Superior temporal gyrus (tissue), 1 donor: ENCODE measurements around the gene NSRP1.
"Not testable (repeated sequence)": the region's sequence is repeated elsewhere in the genome, so short reads cannot be mapped to it uniquely, and the experiment has no call there.

ENCODE experiments used
- DNase-seq: peaks from one replicate; pipeline ENCODE4 v3.0.0-alpha.2; 2016; ENCODE audit errors: extremely low spot score

Gene NSRP1

GRCh38 chr17:30116661-30117551 lies at the start of gene NSRP1:
Gene NSRP1, plus strand, starts transcription at chr17:30116816. Its CDS starts 28 bp downstream, at chr17:30116844.
- peak; percentile 94 for DNase-seq

- no peak for DNase-seq
These were observed 48.2 kb upstream of the NSRP1 start for GRCh38 chr17:30068465-30068864.

GRCh38 chr17:30074254-30074653 lies 42.4 kb upstream of the NSRP1 start:
- DNase-seq, result no peak

GRCh38 chr17:30074730-30075129 lies 41.9 kb upstream of the NSRP1 start:
- no peak for DNase-seq

- no peak for DNase-seq
These were observed 33.8 kb upstream of the NSRP1 start for GRCh38 chr17:30082773-30083172.

- DNase-seq, result no peak
These were observed 31.8 kb upstream of the NSRP1 start for GRCh38 chr17:30084788-30085187.

- no peak for DNase-seq
These were observed 29.7 kb upstream of the NSRP1 start for GRCh38 chr17:30086896-30087295.

- not testable (repeated sequence) for DNase-seq
These were observed 29.2 kb upstream of the NSRP1 start for GRCh38 chr17:30087431-30087830.

- no peak for DNase-seq
These were observed 25.4 kb upstream of the NSRP1 start for GRCh38 chr17:30091121-30091670.

- no peak for DNase-seq
These were observed 24.8 kb upstream of the NSRP1 start for GRCh38 chr17:30091771-30092170.

GRCh38 chr17:30092886-30093285 lies 23.7 kb upstream of the NSRP1 start:
- DNase-seq, result no peak

- peak; percentile 90 for DNase-seq
These were observed 23.0 kb upstream of the NSRP1 start for GRCh38 chr17:30093463-30094147.

- peak; percentile 73 for DNase-seq
These were observed 20.9 kb upstream of the NSRP1 start for GRCh38 chr17:30095507-30096244.

GRCh38 chr17:30101686-30102390 lies 14.8 kb upstream of the NSRP1 start:
- no peak for DNase-seq

- no peak for DNase-seq
These were observed 12.7 kb upstream of the NSRP1 start for GRCh38 chr17:30103921-30104320.

- peak; percentile 92 for DNase-seq
These were observed 11.9 kb upstream of the NSRP1 start for GRCh38 chr17:30104575-30105339.

- no peak for DNase-seq
These were observed 3.8 kb upstream of the NSRP1 start for GRCh38 chr17:30112794-30113193.

GRCh38 chr17:30113213-30113612 lies 3.4 kb upstream of the NSRP1 start:
- no peak for DNase-seq

- DNase-seq, result no peak
These were observed 313 bp upstream of the NSRP1 start for GRCh38 chr17:30116345-30116660.

- DNase-seq, result no peak
These were observed 1.1 kb downstream of the NSRP1 start for GRCh38 chr17:30117675-30118081.

- DNase-seq, result not testable (repeated sequence)
These were observed 2.0 kb downstream of the NSRP1 start for GRCh38 chr17:30118635-30119034.
